RKO (cell line): ENCODE measurements around the gene TMEM35A.
"Not testable (repeated sequence)": the region's sequence is repeated elsewhere in the genome, so short reads cannot be mapped to it uniquely, and the experiment has no call there.

Source experiments
- DNase-seq: peaks from one replicate; pipeline ENCODE4 v3.0.0-alpha.2; 2016; ENCODE audit warnings: low spot score

Gene TMEM35A, protein sequence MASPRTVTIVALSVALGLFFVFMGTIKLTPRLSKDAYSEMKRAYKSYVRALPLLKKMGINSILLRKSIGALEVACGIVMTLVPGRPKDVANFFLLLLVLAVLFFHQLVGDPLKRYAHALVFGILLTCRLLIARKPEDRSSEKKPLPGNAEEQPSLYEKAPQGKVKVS

GRCh38 chrX:101078716-101079598 is at the start of gene TMEM35A:
TSS of gene TMEM35A (plus strand) at chrX:101078879. CDS start at chrX:101079003, 124 bp downstream.
- DNase-seq = no peak

GRCh38 chrX:101029665-101030064 is 49.0 kb upstream of the TMEM35A start:
- DNase-seq = no peak

DNA sequence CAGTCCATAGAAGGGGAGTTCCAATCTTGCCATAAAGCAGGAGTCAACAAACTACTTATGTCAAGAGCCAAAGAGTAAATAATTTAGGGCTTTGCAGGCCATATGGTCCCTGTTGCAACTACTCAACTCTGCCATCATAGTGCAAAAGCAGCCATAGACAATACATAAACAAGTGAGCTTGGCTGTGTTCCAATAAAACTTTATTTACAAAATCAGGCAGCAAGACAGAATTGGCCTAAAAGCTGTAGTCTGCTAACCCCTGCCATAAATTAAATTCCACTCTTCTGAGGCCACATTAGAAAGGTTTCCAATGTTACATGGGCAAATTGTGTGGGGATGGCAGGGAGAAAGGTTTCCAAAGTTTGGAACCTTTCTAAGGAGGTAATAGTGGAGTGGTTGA is 41.4 kb upstream of the TMEM35A start:
- DNase-seq = no peak

DNA sequence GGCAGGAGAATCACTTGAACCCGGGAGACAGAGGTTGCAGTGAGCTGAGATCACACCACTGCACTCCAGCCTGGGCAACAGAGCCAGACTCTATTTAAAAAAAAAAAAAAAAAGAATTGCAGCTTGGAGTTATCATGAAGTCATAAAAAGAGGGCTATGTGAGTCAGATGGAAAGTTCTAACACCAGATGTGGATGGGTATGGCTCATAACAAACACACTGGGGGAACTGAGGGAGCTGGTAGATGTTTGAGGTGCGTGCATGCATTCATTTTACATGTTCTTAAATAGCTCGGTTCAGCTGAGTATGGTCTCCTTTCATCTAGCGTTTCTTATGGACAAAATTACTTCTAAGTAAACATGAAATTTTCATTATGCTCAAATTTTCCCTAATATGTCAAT is 38.5 kb upstream of the TMEM35A start:
- no peak for DNase-seq

GRCh38 chrX:101051153-101051548 is 27.5 kb upstream of the TMEM35A start:
- no peak for DNase-seq

- DNase-seq = peak; percentile 82
Measured at GRCh38 chrX:101051549-101052302, 27.0 kb upstream of the TMEM35A start, which contains the start of gene TRMT2B. TSS of gene TRMT2B (minus strand) at chrX:101052111. CDS start at chrX:101042289, 9,822 bp downstream.

DNA sequence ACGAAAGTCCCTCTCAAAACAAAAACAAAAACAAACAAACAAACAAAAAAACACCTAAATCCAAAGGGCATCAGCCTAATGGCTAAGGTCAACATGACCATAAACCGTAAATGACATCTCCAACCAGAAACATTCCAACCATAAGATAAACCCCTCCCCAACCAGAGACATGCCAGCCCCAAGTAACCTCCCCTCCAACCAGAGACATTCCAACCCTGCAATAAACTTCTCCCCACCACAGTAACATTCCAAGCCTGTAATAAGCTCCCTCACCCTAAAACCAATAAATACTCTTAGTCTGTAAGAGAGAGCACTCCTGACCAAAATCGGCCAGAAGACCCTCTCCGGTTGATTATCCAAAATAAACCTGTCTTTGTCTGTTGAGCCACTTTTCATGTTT is 22.1 kb upstream of the TMEM35A start:
- not testable (repeated sequence) for DNase-seq

GRCh38 chrX:101057093-101057714 is 21.5 kb upstream of the TMEM35A start:
- peak; percentile 85 for DNase-seq

DNA sequence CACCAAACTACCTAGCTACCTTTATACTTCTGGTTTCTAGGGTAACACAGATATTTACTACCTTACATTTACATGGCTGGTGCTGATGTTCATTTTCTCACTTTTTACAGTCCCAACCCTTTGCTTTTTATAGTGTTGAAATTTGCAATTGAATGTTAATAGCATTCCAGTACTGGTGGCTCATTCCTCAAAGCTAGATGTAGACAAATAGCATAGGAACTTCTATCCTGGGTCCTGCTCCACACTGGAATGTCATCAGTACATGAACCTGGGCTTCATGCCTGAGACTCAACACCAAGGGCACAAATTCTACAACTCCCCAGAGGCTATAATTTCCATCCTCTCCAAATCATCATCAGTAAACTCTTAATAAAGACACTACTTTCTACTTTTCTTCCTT is 16.5 kb upstream of the TMEM35A start:
- no peak for DNase-seq

DNA sequence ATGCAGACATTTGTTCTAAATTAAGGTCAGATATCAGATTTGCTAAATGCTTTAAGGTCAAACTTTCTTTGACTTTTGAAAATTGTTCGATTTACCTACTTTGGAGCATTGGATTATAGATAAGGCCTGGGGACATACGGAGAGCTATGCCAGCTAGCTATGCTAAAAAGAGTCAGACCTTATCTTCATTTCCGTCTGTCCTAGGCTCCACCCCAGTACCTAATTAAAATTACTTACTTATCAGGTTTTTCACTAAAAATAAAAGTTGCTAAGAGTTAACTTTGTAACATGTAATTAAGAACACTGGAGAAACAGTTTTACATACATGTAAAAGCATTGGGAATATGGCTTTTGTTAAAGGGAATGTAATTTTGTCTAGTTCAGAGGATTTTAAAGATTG is 7.1 kb upstream of the TMEM35A start:
- no peak for DNase-seq

GRCh38 chrX:101079736-101080270 is 1.1 kb downstream of the TMEM35A start:
- DNase-seq = no peak

GRCh38 chrX:101080326-101081124 is 1.8 kb downstream of the TMEM35A start:
- DNase-seq = no peak

DNA sequence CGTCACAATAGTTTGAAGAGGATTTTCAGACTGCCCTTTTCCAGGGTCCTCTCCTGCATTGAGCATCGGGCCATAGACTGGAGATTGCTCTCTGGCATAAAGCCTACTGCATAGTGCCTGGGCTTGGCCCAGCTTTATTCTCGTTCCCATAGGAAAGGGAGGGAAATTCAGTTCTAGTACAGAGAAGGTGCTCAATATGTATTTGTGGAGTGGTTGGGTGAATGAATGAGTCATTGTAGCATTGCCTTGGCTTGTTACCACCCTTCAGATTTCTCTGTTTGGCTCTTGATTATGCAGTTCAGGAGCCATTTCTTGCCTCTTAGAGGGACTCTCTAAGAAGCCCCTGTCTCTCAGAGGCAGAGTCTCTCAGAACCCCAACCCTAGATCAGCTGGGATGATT is 2.6 kb downstream of the TMEM35A start:
- no peak for DNase-seq

DNA sequence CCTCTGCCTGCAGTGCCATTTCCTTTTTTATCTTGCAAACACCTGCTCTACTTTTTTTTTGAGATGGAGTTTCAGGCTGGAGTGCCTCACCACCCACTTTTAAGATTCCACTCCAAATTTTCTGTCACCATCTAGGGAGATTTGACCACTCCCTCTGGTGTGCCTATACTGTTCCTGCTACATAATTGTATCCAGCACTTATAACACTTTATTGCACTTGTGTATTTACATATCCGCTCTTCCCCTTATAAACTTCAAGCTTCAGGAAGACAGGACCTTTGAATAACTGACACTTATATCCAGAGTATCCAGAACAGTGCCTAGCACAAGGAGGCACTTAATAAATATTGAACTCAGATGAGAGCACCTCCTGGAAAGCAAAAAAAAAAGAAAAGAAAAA is 13.1 kb downstream of the TMEM35A start:
- no peak for DNase-seq

DNA sequence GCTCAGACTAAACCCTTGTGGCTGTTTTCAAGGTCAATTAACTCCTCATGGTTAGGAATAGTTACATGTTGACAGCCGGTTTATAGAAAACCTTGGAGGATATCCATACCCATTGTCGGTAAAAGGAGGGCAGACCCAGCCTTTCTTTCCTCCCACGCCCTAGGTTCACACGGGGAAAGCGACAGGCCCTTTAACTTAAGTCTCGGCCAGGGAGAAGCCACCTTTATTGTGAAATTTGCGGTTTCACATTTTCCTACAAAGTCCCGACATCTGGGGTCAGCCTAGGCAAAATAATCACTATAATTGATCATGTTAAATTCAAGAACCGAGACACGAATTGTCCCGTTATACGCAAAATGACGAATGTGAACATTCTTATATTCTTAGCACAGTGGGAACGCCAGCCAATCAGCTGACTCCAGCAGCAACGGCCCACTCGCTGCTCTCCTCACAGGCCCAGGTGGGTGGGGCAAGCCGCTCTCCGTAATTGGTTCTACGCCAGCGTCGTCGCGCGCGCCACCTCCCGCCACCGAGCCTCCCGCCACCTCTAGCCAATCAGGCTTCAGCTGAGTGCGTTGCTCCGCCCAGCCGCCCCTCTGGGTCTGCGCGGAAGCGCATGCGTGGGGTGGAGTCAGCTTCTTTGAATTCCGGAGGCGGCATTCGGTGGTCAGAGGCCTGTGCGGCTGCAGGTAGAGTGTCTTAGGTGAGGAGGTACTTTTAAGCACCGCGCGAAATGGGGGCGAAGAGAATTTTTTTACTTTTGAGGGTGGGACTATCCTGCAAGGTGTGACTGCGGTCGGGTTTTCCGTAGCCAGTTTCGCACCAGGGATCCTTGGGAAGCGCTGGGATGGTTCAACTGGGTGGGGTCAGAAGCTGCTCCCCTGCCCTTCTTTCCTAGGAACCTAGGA is 19.1 kb downstream of the TMEM35A start, which contains the start of gene CENPI:
TSS of gene CENPI (plus strand) at position 659 of the 908 bp plus-strand sequence. CDS start 2,867 bp downstream, outside the sequence.
- peak; percentile 91 for DNase-seq

GRCh38 chrX:101108284-101108683 is 29.6 kb downstream of the TMEM35A start:
- DNase-seq = peak; percentile 41

DNA sequence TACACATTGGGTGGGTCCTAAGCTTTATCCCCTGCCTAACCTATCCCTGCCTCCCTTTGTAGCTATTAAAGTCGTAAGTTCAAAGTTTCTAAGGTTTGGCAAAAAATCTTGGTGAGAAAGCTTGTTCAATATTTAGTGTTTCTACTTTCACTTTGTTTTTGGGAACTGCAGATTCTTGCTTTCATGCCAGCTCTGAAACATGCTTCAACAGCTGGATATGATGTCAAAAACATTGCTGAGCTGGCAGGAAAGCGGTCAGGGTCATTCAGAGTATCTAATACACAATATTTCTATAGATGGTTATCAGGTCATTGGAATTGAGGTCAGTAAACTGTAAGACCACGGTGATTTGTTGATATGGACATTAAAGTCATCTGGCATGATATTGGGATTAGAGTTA is 39.0 kb downstream of the TMEM35A start:
- DNase-seq = no peak

DNA sequence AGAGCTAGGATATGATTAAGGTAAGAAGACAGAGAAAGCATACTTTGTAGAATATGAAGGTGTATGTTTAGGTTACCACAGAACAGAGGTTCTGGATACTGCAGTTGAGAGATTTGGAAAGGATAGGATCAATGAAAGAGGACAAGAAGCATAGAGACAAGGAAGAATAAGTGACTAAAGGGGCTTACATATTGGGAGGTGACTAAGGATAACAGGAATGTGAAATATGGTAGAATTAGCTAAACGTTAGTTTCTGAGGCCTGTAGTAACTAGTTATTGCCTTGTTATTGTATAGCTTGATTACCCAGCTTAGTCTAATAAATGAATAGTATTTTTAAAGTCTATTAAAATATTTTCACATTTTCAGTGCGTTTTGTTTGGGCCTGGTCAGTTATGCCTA is 57.6 kb downstream of the TMEM35A start:
- DNase-seq = no peak
